AG10803 (cell line): ENCODE measurements around the gene EXOC3.

Source experiments
- DNase-seq: peaks from one replicate; pipeline ENCODE4 v3.0.0; 2010; ENCODE audit warnings: low read depth
- H3K4me3 ChIP-seq: 2 replicates; pipeline ENCODE4 v1.5.1; 2011; ENCODE audit warnings: mild to moderate bottlenecking, low read length, control low read depth
- CTCF ChIP-seq: conservative IDR thresholded peaks from 2 replicates; pipeline ENCODE4 v1.5.1; 2011; ENCODE audit warnings: mild to moderate bottlenecking, low read length, control low read depth, inconsistent platforms

EXOC3 gene

GRCh38 chr5:482021-482420 lies 39.0 kb downstream of the EXOC3 start:
- DNase-seq: no peak
- TF ChIP-seq CTCF: no peak
- no peak overlapping the region for H3K4me3 ChIP-seq

- no peak for DNase-seq
- TF ChIP-seq CTCF: no peak
- no peak overlapping the region for H3K4me3 ChIP-seq
Observed at GRCh38 chr5:482506-482905, 39.5 kb downstream of the EXOC3 start.

GRCh38 chr5:483011-483410 lies 40.0 kb downstream of the EXOC3 start:
- TF ChIP-seq CTCF: no peak
- DNase-seq: no peak
- no peak overlapping the region for H3K4me3 ChIP-seq

- no peak for TF ChIP-seq CTCF
- no peak overlapping the region for H3K4me3 ChIP-seq
- no peak for DNase-seq
Observed at GRCh38 chr5:483434-484140, 40.6 kb downstream of the EXOC3 start.

GRCh38 chr5:484556-484955 lies 41.6 kb downstream of the EXOC3 start:
- DNase-seq: no peak
- no peak for TF ChIP-seq CTCF
- H3K4me3 ChIP-seq: no peak overlapping the region

GRCh38 chr5:485113-485945 lies 42.4 kb downstream of the EXOC3 start:
- H3K4me3 ChIP-seq: no peak overlapping the region
- TF ChIP-seq CTCF: no peak
- no peak for DNase-seq
